A673 (cell line): ENCODE measurements around the gene CTTNBP2NL.

Experiments
- CTCF ChIP-seq: fragments of 300-800, 200-600 bp; sonication (generic); conservative IDR thresholded peaks from 2 replicates; pipeline ENCODE4 v1.5.1; 2017; ENCODE audit warnings: low read depth, mild to moderate bottlenecking, antibody characterized with exemption, low read length, moderate library complexity, mixed read lengths
- EZH2 ChIP-seq: fragments of 200-600 bp; sonication (generic); IDR thresholded peaks from 2 replicates; pipeline ENCODE4 v1.6.1; 2017; ENCODE audit warnings: borderline replicate concordance, low read depth, mild to moderate bottlenecking, mixed read lengths, antibody characterized with exemption, low read length; ENCODE audit not compliant: poor library complexity, severe bottlenecking

- TF ChIP-seq CTCF (no peak), EZH2 (no peak)
Measured at GRCh38 chr1:112461200-112461871, 65.3 kb downstream of the CTTNBP2NL start.
